RWPE2 (cell line): ENCODE results near the gene AK8.
A peak's percentile ranks its signal among the peaks of the same experiment; 100 is the strongest.

ENCODE experiments used
- ATAC-seq: fragments of 200-7000 bp; cut with Tn5 transposase; 3 replicates; pipeline ENCODE4 v1.9.1; 2021; ENCODE audit warnings: low read depth
- DNase-seq: peaks from one replicate; pipeline ENCODE4 v3.0.0-alpha.2; 2020; ENCODE audit warnings: low spot score
- H3K27ac ChIP-seq: fragments of 450-650 bp; 2 replicates; pipeline ENCODE4 v1.5.1; 2017; ENCODE audit warnings: mild to moderate bottlenecking; ENCODE audit not compliant: poor library complexity, severe bottlenecking
- H3K27me3 ChIP-seq: fragments of 250-450 bp; sonication (Bioruptor Pico); 2 replicates; pipeline ENCODE4 v1.5.1; 2021; ENCODE audit warnings: mild to moderate bottlenecking, moderate library complexity; ENCODE audit not compliant: insufficient read depth, poor library complexity, severe bottlenecking
- H3K36me3 ChIP-seq: fragments of 250-450 bp; sonication (Bioruptor Pico); 2 replicates; pipeline ENCODE4 v1.5.1; 2020; ENCODE audit warnings: low read depth, mild to moderate bottlenecking, moderate library complexity
- H3K4me1 ChIP-seq: fragments of 250-450 bp; sonication (Bioruptor Pico); 2 replicates; pipeline ENCODE4 v1.5.1; 2021; ENCODE audit warnings: mild to moderate bottlenecking, moderate library complexity; ENCODE audit not compliant: insufficient read depth, poor library complexity, severe bottlenecking
- H3K4me3 ChIP-seq: fragments of 250-450 bp; sonication (Bioruptor Pico); 2 replicates; pipeline ENCODE4 v1.5.1; 2021; ENCODE audit warnings: mild to moderate bottlenecking, moderate library complexity; ENCODE audit not compliant: severe bottlenecking
- H3K9me3 ChIP-seq: fragments of 250-450 bp; sonication (Bioruptor Pico); 2 replicates; pipeline ENCODE4 v1.5.1; 2021; ENCODE audit warnings: mild to moderate bottlenecking, moderate library complexity; ENCODE audit not compliant: severe bottlenecking
- TF ChIP-seq, protein P1 (sequence below): fragments of 450-650 bp; IDR thresholded peaks from one replicate; pipeline ENCODE4 v1.5.1; 2017; ENCODE audit warnings: mild to moderate bottlenecking, moderate library complexity; ENCODE audit not compliant: poor library complexity, severe bottlenecking

Gene AK8

DNA sequence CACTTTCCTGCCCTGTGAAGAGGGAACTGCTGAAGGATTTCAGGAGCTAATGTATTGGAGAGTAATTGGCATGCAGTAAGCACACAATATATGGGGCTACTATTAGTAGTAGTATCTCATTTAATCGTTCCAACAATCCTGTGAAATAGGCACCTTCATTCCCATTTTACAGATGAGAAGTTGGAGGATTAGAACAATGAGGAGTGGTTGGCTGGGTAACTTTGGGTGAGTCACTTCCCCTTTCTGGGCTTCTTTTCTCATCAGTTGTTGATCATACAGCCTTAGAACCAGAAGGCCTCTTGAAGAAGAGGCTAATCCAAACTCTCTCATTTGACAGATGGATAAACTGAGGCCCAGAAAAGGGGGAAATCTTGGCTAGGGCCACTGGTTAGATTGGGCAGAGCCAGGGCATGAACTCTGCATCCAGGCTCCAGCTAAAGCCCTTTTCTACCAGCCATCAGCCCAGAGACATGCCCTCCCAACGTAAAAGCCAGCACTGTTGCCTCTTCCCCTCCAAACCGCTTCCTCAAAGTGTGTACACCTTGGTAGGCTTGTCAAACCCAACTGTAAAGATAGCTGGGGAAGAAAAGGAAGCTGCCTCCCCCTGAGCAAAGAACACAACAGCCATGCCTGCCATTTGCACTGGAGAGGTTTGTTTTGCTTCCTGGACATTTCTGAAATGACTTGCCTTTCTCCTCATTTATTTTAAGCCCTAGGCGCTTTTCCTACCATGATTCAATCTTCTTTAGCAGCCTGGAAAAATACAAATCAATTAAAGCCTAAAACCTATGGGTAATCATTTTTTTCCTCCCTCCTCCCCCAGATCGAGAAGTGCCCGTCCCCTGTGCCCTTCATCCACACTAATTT lies 1.6 kb upstream of the AK8 start:
- no peak overlapping the region for H3K4me3 ChIP-seq
- no peak overlapping the region for H3K27ac ChIP-seq
- ATAC-seq: no peak
- TF ChIP-seq, protein P1, sequence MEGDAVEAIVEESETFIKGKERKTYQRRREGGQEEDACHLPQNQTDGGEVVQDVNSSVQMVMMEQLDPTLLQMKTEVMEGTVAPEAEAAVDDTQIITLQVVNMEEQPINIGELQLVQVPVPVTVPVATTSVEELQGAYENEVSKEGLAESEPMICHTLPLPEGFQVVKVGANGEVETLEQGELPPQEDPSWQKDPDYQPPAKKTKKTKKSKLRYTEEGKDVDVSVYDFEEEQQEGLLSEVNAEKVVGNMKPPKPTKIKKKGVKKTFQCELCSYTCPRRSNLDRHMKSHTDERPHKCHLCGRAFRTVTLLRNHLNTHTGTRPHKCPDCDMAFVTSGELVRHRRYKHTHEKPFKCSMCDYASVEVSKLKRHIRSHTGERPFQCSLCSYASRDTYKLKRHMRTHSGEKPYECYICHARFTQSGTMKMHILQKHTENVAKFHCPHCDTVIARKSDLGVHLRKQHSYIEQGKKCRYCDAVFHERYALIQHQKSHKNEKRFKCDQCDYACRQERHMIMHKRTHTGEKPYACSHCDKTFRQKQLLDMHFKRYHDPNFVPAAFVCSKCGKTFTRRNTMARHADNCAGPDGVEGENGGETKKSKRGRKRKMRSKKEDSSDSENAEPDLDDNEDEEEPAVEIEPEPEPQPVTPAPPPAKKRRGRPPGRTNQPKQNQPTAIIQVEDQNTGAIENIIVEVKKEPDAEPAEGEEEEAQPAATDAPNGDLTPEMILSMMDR: no peak
- no peak for DNase-seq
- no peaks in the 10 kb centered on the region for H3K27me3 ChIP-seq
- H3K4me1 ChIP-seq: no peaks in the 10 kb centered on the region
- no peaks in the 10 kb centered on the region for H3K36me3 ChIP-seq
- no peaks in the 10 kb centered on the region for H3K9me3 ChIP-seq

DNA sequence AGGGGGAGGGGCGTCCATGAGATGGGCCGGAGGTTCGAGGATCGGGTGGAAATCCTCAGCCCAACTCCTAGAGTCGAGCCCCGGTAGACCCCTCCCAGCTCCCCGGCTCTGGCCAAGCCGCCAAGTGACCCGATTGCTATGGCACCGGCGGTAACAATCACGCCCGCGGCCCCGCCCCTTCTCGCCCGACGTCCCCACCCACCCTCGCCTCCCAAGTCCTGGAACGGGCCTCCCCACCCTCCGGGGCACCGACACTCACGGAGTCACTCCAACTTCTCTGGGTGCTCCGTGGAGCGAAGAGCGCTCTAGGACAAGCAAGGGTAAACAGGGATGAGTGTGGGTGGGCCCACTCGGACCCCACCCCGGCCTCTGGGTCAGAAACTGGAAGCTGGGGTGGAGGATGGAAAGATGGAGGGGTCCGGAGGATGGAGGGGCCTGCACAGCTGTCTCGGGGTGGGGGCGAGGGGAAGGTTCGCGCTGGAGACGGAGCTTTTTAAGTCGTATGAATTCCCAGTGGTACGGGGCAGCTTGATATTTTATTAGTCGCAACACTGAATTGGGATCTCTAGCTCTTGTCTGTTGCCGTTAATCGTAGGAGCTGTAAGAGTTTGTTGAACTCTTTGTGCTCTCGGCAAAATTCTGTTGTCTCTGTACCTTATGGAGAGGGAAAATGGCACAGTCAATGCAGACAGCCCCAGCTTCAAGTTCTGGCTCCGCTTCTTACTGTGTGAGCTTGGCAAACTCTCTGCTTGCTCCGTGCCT lies 792 bp upstream of the AK8 start, which contains the start of gene SPACA9:
TSS of gene SPACA9 (plus strand) at position 204 of the 762 bp plus-strand sequence. CDS start 5,050 bp downstream, outside the sequence.
- ATAC-seq (peak; percentile 51), DNase-seq (peak; percentile 63)
- Histone ChIP-seq H3K27me3 (no peaks in the 10 kb centered on the region), H3K9me3 (no peaks in the 10 kb centered on the region), H3K4me3 (peak within 1 kb of the TSS; percentile 94), H3K4me1 (no peaks in the 10 kb centered on the region), H3K36me3 (no peaks in the 10 kb centered on the region), H3K27ac (peak within 1 kb of the TSS; percentile 7)
- TF ChIP-seq, protein P1: no peak

DNA sequence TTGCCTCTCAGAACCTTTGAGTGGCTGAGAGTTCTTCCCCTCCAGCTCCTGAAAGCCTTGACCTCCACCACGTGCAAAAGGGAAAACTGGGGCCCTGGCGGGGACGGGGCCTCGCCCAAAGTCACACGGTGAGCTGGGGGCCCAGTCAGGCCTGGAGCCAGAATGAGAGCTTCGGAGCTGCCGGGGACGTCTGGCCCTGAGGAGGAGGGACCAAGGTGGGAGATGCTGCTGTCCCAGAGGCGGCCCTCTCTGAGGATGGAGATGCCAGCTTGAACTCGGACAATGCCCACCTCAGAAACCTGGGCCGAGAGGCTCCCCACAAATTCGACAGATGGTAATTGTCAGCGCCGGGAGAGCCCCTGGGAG lies 643 bp downstream of the AK8 start:
- DNase-seq: no peak
- ATAC-seq: no peak
- H3K27me3 ChIP-seq: no peaks in the 10 kb centered on the region
- H3K4me1 ChIP-seq: no peaks in the 10 kb centered on the region
- TF ChIP-seq, protein P1: no peak
- no peaks in the 10 kb centered on the region for H3K9me3 ChIP-seq
- no peaks in the 10 kb centered on the region for H3K36me3 ChIP-seq
- H3K27ac ChIP-seq: no peak overlapping the region
- H3K4me3 ChIP-seq: peak overlapping the region; percentile 94

GRCh38 chr9:132876849-132877248 lies 1.2 kb downstream of the AK8 start:
- DNase-seq: no peak
- H3K27me3 ChIP-seq: no peaks in the 10 kb centered on the region
- TF ChIP-seq, protein P1: no peak

GRCh38 chr9:132875159-132875558 lies 2.9 kb downstream of the AK8 start:
- H3K36me3 ChIP-seq: no peaks in the 10 kb centered on the region
- H3K27me3 ChIP-seq: no peaks in the 10 kb centered on the region
- DNase-seq (no peak), ATAC-seq (no peak)
- TF ChIP-seq, protein P1: no peak
- no peak overlapping the region for H3K27ac ChIP-seq
- no peak overlapping the region for H3K4me3 ChIP-seq
- H3K4me1 ChIP-seq: no peaks in the 10 kb centered on the region
- H3K9me3 ChIP-seq: no peaks in the 10 kb centered on the region

More at GRCh38 chr9:132876849-132877248, 1.2 kb downstream of the AK8 start:
- Histone ChIP-seq H3K9me3 (no peaks in the 10 kb centered on the region), H3K4me1 (no peaks in the 10 kb centered on the region), H3K36me3 (no peaks in the 10 kb centered on the region), H3K27ac (no peak overlapping the region), H3K4me3 (no peak overlapping the region)
- ATAC-seq: no peak
